SJCRH30 (cell line): ENCODE results near the gene RC3H1. TPM values are rescaled to one million over a fixed set of nuclear protein-coding genes. Genes with fewer than 3 reads are reported as not detected.

ENCODE experiments used
- DNase-seq, 2 experiments: peaks; one replicate each; pipeline ENCODE4 v3.0.0-alpha.2; 2015 to 2020
- H3K27ac ChIP-seq: fragments of 250-450 bp; sonication (Bioruptor Pico); 2 replicates; pipeline ENCODE4 v1.5.1; 2020; ENCODE audit warnings: mild to moderate bottlenecking, moderate library complexity
- H3K27me3 ChIP-seq: fragments of 250-450 bp; sonication (Bioruptor Pico); 2 replicates; pipeline ENCODE4 v1.5.1; 2020; ENCODE audit warnings: mild to moderate bottlenecking, moderate library complexity
- H3K36me3 ChIP-seq: fragments of 250-450 bp; sonication (Bioruptor Pico); 2 replicates; pipeline ENCODE4 v1.5.1; 2020; ENCODE audit warnings: mild to moderate bottlenecking, moderate library complexity
- H3K4me1 ChIP-seq: fragments of 250-450 bp; sonication (Bioruptor Pico); 2 replicates; pipeline ENCODE4 v1.5.1; 2020; ENCODE audit warnings: mild to moderate bottlenecking, moderate library complexity
- H3K4me3 ChIP-seq: fragments of 250-450 bp; sonication (Bioruptor Pico); 2 replicates; pipeline ENCODE4 v1.5.1; 2020; ENCODE audit warnings: mild to moderate bottlenecking, moderate library complexity
- H3K9me3 ChIP-seq: fragments of 250-450 bp; sonication (Bioruptor Pico); replicated peaks from 2 replicates; pipeline ENCODE4 v1.5.1; 2020; ENCODE audit warnings: mild to moderate bottlenecking, moderate library complexity
- total RNA-seq: library from RNA; depleted of rRNA; stranded (reverse); fragments of >200 nt; shearing (Covaris generic); gene quantifications from 2 replicates; pipeline ENCODE4 v1.2.3, GENCODE V29; 2014; rRNA removed

The RC3H1 gene
- total RNA-seq, 1 experiment from 2014 or later: 25.6 TPM

DNA sequence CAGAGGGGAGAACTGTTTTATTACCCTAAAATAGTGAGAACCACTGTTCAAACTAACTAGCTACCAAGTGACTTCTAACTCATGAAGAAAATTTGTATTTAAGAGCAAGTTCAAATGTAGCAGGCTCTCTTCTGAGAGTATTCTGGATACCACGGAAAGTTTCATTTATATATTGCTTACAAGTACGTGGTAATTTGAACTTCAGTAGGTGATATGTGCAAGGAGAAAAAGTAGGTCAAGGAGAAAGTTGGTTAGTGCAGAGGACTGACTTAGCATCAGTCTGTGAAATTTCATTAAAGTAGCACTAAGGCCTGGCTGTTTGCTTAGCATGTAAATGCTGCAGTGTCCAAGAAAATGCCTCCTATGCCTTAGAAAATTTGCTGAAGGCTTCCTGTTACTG, 121.7 kb downstream of the RC3H1 start:
- no peak for DNase-seq
- Histone ChIP-seq H3K4me3 (no peak overlapping the region), H3K27ac (no peak overlapping the region), H3K4me1 (no peaks in the 10 kb centered on the region), H3K36me3 (no peaks in the 10 kb centered on the region; the same call in 1 of the 2 replicates), H3K9me3 (no peaks in the 10 kb centered on the region), H3K27me3 (no peaks in the 10 kb centered on the region)

DNA sequence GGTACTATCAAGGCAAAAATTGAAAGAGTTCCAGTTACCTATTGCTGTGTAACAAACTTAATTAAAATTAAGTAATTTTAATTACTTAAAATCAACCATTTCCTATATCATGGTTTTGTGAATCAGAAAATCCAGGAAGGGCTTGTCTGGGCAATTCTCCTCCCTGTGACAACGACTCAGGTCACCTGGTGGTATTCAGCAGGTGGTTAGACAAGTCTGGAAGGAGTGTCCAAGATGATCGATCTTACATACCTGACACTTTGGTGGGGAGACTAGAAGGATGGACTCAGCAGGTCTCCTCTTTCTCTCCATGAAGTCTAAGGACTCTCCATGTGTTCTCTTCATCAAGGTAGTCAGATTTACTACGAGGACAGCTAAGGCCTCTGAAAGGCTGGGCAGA, 128.0 kb downstream of the RC3H1 start:
- Histone ChIP-seq H3K27me3 (no peaks in the 10 kb centered on the region), H3K27ac (no peak overlapping the region), H3K36me3 (no peaks in the 10 kb centered on the region; the same call in 1 of the 2 replicates), H3K4me1 (no peaks in the 10 kb centered on the region), H3K4me3 (no peak overlapping the region), H3K9me3 (no peaks in the 10 kb centered on the region)
- no peak for DNase-seq

DNA sequence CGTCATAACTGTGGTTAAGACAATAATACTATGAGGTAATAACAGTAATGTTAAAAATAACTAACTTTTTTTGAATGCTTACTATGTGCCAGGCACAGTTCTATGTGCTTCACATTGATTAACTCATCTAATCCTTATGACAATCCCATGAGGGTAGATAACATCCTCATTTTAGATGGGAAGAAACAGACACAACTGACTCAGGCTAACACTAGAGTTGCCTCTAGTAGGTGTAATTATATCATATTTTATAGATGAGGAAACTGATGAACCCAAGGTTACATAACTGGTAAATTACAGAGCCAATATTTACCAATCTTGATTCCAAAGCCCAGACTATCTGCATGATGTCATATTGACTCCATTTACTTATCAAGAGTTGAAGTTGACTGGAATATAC, 128.5 kb downstream of the RC3H1 start:
- no peak overlapping the region for H3K27ac ChIP-seq
- H3K4me1 ChIP-seq: no peaks in the 10 kb centered on the region
- no peak overlapping the region for H3K4me3 ChIP-seq
- no peaks in the 10 kb centered on the region for H3K27me3 ChIP-seq
- no peaks in the 10 kb centered on the region; the same call in 1 of the 2 replicates for H3K36me3 ChIP-seq
- H3K9me3 ChIP-seq: no peaks in the 10 kb centered on the region
- DNase-seq: no peak

DNA sequence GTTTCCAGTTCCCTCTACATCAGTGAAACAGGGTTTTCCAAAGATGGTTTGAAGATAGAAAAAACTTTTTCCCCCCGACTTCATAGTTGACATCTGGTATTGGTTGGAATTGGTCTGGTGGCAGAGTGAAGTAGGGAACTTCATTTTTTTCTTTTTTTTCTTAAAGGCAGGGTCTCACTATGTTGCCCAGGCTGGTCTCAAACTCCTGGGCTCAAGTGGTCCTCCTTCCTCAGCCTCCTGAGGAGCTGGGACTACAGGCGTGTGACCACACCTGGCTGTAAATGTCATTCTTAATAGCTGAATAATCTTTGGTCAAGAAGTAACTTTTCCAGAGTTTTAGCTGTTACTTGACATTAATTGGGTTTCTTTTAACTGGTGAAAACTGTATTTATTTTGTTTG, 132.3 kb downstream of the RC3H1 start:
- H3K27me3 ChIP-seq: no peaks in the 10 kb centered on the region
- H3K36me3 ChIP-seq: peaks cover 4% of the 10 kb centered on the region; the same call in 1 of the 2 replicates
- H3K4me3 ChIP-seq: no peak overlapping the region
- no peak overlapping the region for H3K27ac ChIP-seq
- H3K9me3 ChIP-seq: no peaks in the 10 kb centered on the region
- DNase-seq: no peak
- H3K4me1 ChIP-seq: no peaks in the 10 kb centered on the region

DNA sequence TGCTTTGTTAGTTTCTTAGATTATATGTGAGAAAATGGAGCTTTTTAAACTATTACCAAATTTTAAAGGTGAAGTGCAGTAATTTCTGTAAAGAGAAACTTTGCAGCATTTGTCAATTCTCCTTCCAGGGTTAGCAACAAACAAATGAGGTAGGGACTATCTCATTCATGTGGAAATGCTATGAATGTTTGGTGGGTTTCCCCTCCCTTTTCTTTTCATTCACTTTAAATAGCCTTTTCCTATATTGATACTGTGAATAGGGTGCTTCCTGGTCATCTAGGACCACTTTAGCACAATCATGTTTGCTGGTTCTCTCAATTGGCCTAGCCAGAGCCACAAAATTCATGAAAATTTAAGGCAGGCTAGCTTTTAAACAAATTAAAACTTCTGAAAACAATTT, 133.4 kb downstream of the RC3H1 start:
- no peak for DNase-seq
- Histone ChIP-seq H3K4me1 (no peaks in the 10 kb centered on the region), H3K9me3 (no peaks in the 10 kb centered on the region), H3K27ac (no peak overlapping the region), H3K27me3 (no peaks in the 10 kb centered on the region), H3K36me3 (peaks cover 4% of the 10 kb centered on the region; the same call in 1 of the 2 replicates), H3K4me3 (no peak overlapping the region)

DNA sequence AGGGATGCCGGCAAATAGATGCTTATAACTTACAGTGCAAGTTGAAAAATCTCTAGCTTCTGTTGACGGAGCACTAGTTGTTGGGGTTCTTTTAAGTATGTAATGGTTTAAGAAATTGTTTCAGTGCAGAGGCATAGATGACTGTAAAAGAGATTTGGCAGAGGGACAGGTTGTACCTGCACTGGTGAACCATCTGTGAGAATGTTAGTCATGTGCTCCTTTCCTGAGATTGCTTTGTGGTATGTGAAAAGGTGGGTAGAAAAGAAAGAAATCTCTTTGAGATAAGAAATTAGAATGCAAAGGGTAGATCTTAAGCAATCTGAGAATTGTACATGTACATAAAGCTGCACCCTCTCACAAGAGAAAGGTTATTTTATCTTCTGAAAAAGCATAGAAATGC, 134.5 kb downstream of the RC3H1 start:
- no peaks in the 10 kb centered on the region for H3K27me3 ChIP-seq
- no peak for DNase-seq
- H3K36me3 ChIP-seq: peaks cover 4% of the 10 kb centered on the region; the same call in 1 of the 2 replicates
- H3K4me3 ChIP-seq: no peak overlapping the region
- no peaks in the 10 kb centered on the region for H3K9me3 ChIP-seq
- no peak overlapping the region for H3K27ac ChIP-seq
- no peaks in the 10 kb centered on the region for H3K4me1 ChIP-seq

DNA sequence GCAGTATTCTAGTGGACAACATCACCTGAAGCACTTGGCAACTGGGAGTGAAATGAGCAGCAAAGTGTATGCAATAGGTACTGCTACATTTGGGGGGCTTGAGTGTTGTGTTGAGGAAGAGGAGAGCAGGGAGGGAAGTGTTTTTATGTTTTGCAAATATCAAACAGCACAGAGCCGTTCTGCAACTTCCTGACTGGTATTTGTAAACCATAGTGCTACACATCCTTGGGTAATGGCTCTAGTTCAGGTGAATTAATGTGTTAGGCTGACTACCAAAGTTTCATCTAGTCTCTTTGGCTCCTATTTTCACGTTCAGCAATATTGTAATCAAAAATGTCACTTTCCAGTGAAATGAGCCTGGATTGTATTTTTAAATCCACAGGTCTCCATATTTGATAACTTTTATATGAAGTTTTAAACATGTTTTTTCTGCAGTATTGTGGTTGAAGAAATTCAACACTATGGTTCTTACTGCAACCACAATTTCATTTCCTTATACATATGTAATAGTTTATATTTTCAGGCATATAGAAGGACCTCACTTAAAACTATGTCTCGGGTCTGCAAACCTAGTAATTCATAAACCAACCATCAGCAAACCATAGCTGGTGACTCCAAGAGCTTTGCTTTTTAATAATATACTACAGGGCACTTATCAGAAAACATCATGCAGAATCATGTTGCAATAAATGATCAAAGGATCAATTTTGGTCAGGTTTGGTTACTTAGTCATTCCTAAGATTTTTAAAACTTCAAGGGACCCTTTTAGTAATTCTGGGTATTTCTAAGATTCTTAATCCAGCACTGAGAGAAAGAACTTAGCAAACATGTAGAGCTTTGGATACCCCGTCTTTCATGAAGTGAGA, 135.2 kb downstream of the RC3H1 start:
- H3K4me1 ChIP-seq: no peaks in the 10 kb centered on the region
- no peaks in the 10 kb centered on the region for H3K9me3 ChIP-seq
- no peak overlapping the region for H3K4me3 ChIP-seq
- no peak for DNase-seq
- peaks cover 4% of the 10 kb centered on the region; the same call in 1 of the 2 replicates for H3K36me3 ChIP-seq
- H3K27me3 ChIP-seq: no peaks in the 10 kb centered on the region
- no peak overlapping the region for H3K27ac ChIP-seq

DNA sequence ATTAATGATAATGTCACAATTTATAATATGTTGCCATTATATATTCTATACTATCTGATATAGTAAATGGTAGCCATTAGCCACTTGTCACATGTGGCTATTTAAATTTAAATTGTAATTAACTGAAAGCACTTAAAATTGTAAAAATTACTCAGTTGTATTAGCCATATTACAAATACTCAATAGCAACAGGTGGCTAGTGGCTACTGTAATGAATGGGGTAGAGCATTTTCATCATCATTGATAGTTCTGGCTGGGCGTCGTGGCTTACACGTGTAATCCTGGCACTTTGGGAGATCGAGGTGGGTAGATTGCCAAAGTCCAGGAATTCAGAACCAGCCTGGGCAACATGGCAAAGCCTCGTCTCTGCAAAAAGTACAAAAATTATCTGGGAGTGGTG, 137.5 kb downstream of the RC3H1 start:
- Histone ChIP-seq H3K4me1 (no peaks in the 10 kb centered on the region), H3K27me3 (no peaks in the 10 kb centered on the region), H3K9me3 (no peaks in the 10 kb centered on the region), H3K27ac (no peak overlapping the region), H3K4me3 (no peak overlapping the region), H3K36me3 (peaks cover 4% of the 10 kb centered on the region; the same call in 1 of the 2 replicates)
- no peak for DNase-seq

Other genes starting within 250 kb of the RC3H1 start
- gene DARS2, start 197.7 kb downstream of the RC3H1 start, total RNA-seq: 29.4 and 29.7 TPM in 2 replicates
- 37.4 and 38.3 TPM in 2 replicates for gene CENPL, start 197.5 kb downstream of the RC3H1 start, total RNA-seq
- 462 and 540 TPM in 2 replicates for gene GAS5, start 154.4 kb downstream of the RC3H1 start, total RNA-seq
- 5.2 and 5.4 TPM in 2 replicates for gene ZBTB37, start 154.0 kb downstream of the RC3H1 start, total RNA-seq
- 0.22 and 1.6 TPM in 2 replicates for gene SERPINC1, start 105.0 kb downstream of the RC3H1 start, total RNA-seq
- gene RABGAP1L, start 137.2 kb upstream of the RC3H1 start, total RNA-seq: 17.7 and 22.6 TPM in 2 replicates